ENCODE results near the gene SYNGAP1.
"Not testable (repeated sequence)": the region's sequence is repeated elsewhere in the genome, so short reads cannot be mapped to it uniquely, and the experiment has no call there.

Gene SYNGAP1

GRCh38 chr6:33481192-33481591, 61.3 kb downstream of the SYNGAP1 start:
- no peak overlapping the region for H2BK15ac ChIP-seq (ENCODE audit: low read depth, poor library complexity, severe bottlenecking)
- no peak overlapping the region for H3K4me2 ChIP-seq (ENCODE audit: low read length, poor library complexity, severe bottlenecking)
- no peak overlapping the region for H3K23ac ChIP-seq (ENCODE audit: low read length in 2 of 2)
- WGBS = 86% methylated on average over 1 of the region's 1 CpG
- H2BK12ac ChIP-seq (ENCODE audit: low read length in 2 of 2) = no peak overlapping the region
- no peak overlapping the region for H3K9ac ChIP-seq (ENCODE audit: low read length)
- H3K36me3 ChIP-seq (ENCODE audit: control insufficient read depth in 1 of 2, insufficient read depth in 2 of 2, low read depth in 1 of 2, low read length in 2 of 2) = no peaks in the 10 kb centered on the region
- no peak for DNase-seq
- H2AFZ ChIP-seq (ENCODE audit: low read depth, low read length) = no peak overlapping the region
- peaks cover 11 to 17% of the 10 kb centered on the region in 2 experiments for H3K27me3 ChIP-seq (ENCODE audit: control insufficient read depth in 1 of 2, insufficient read depth in 1 of 2, low read length in 2 of 2)
- H2BK120ac ChIP-seq (ENCODE audit: low read depth, low read length) = no peak overlapping the region
- H3K4me1 ChIP-seq (ENCODE audit: control insufficient read depth, insufficient read depth, low read depth, low read length) = no peaks in the 10 kb centered on the region
- H3K4me3 ChIP-seq (ENCODE audit: insufficient read depth in 1 of 2, low read depth in 1 of 2, low read length in 2 of 2) = no peak overlapping the region
- H3K9me3 ChIP-seq (ENCODE audit: control insufficient read depth, low read length) = peaks cover 8% of the 10 kb centered on the region
- no peak overlapping the region for H2AK5ac ChIP-seq (ENCODE audit: low read length, severe bottlenecking)
- H3K4ac ChIP-seq (ENCODE audit: low read depth in 1 of 2, low read length in 2 of 2) = no peak overlapping the region
- no peak overlapping the region for H3K27ac ChIP-seq (ENCODE audit: low read length, poor library complexity, severe bottlenecking)
- no peak overlapping the region for H3K18ac ChIP-seq (ENCODE audit: low read depth in 1 of 2, low read length in 2 of 2)
- H4K8ac ChIP-seq (ENCODE audit: low read length) = no peak overlapping the region
- H2BK5ac ChIP-seq (ENCODE audit: low read depth, low read length, poor library complexity, severe bottlenecking) = no peak overlapping the region
- H4K91ac ChIP-seq (ENCODE audit: low read length) = no peak overlapping the region
- H3K14ac ChIP-seq (ENCODE audit: low read length in 2 of 2) = no peak overlapping the region
- no peaks in the 10 kb centered on the region for H3K79me1 ChIP-seq (replicated peaks; ENCODE audit: low read length, poor library complexity, severe bottlenecking)

- 99% methylated on average over 4 of the region's 5 CpGs for WGBS
- H3K36me3 ChIP-seq (ENCODE audit: control insufficient read depth in 1 of 2, insufficient read depth in 2 of 2, low read depth in 1 of 2, low read length in 2 of 2); H3K18ac ChIP-seq (ENCODE audit: low read depth in 1 of 2, low read length in 2 of 2); DNase-seq; H3K14ac ChIP-seq (ENCODE audit: low read length in 2 of 2); H3K4me2 ChIP-seq (ENCODE audit: low read length, poor library complexity, severe bottlenecking); H3K4me3 ChIP-seq (ENCODE audit: insufficient read depth in 1 of 2, low read depth in 1 of 2, low read length in 2 of 2); H3K9ac ChIP-seq (ENCODE audit: low read length); H2AFZ ChIP-seq (ENCODE audit: low read depth, low read length); H3K23ac ChIP-seq (ENCODE audit: low read length in 2 of 2); H3K4me1 ChIP-seq (ENCODE audit: control insufficient read depth, insufficient read depth, low read depth, low read length); H2BK120ac ChIP-seq (ENCODE audit: low read depth, low read length); H3K27ac ChIP-seq (ENCODE audit: low read length, poor library complexity, severe bottlenecking); H3K9me3 ChIP-seq (ENCODE audit: control insufficient read depth, low read length); H2BK5ac ChIP-seq (ENCODE audit: low read depth, low read length, poor library complexity, severe bottlenecking); H4K8ac ChIP-seq (ENCODE audit: low read length); H2BK15ac ChIP-seq (ENCODE audit: low read depth, poor library complexity, severe bottlenecking); H4K91ac ChIP-seq (ENCODE audit: low read length); H3K4ac ChIP-seq (ENCODE audit: low read depth in 1 of 2, low read length in 2 of 2); H3K79me1 ChIP-seq (replicated peaks; ENCODE audit: low read length, poor library complexity, severe bottlenecking); H2AK5ac ChIP-seq (ENCODE audit: low read length, severe bottlenecking); H2BK12ac ChIP-seq (ENCODE audit: low read length in 2 of 2): not testable (repeated sequence)
- H3K27me3 ChIP-seq (ENCODE audit: control insufficient read depth in 1 of 2, insufficient read depth in 1 of 2, low read length in 2 of 2) = peaks cover 11 to 21% of the 10 kb centered on the region in 2 experiments
Observed at GRCh38 chr6:33482620-33483019, 62.8 kb downstream of the SYNGAP1 start.

- Histone ChIP-seq H2BK15ac (ENCODE audit: low read depth, poor library complexity, severe bottlenecking) (no peak overlapping the region), H3K4ac (ENCODE audit: low read depth in 1 of 2, low read length in 2 of 2) (no peak overlapping the region), H3K36me3 (ENCODE audit: control insufficient read depth in 1 of 2, insufficient read depth in 2 of 2, low read depth in 1 of 2, low read length in 2 of 2) (no peaks in the 10 kb centered on the region), H3K27ac (ENCODE audit: low read length, poor library complexity, severe bottlenecking) (no peak overlapping the region), H2BK5ac (ENCODE audit: low read depth, low read length, poor library complexity, severe bottlenecking) (no peak overlapping the region), H3K9ac (ENCODE audit: low read length) (no peak overlapping the region), H2AFZ (ENCODE audit: low read depth, low read length) (no peak overlapping the region), H3K4me2 (ENCODE audit: low read length, poor library complexity, severe bottlenecking) (no peak overlapping the region), H4K91ac (ENCODE audit: low read length) (no peak overlapping the region), H3K79me1 (replicated peaks; ENCODE audit: low read length, poor library complexity, severe bottlenecking) (no peaks in the 10 kb centered on the region), H3K18ac (ENCODE audit: low read depth in 1 of 2, low read length in 2 of 2) (no peak overlapping the region), H2AK5ac (ENCODE audit: low read length, severe bottlenecking) (no peak overlapping the region), H2BK120ac (ENCODE audit: low read depth, low read length) (no peak overlapping the region), H2BK12ac (ENCODE audit: low read length in 2 of 2) (no peak overlapping the region), H3K4me3 (ENCODE audit: insufficient read depth in 1 of 2, low read depth in 1 of 2, low read length in 2 of 2) (no peak overlapping the region), H3K4me1 (ENCODE audit: control insufficient read depth, insufficient read depth, low read depth, low read length) (no peaks in the 10 kb centered on the region), H4K8ac (ENCODE audit: low read length) (no peak overlapping the region), H3K9me3 (ENCODE audit: control insufficient read depth, low read length) (peaks cover 8% of the 10 kb centered on the region), H3K14ac (ENCODE audit: low read length in 2 of 2) (no peak overlapping the region), H3K23ac (ENCODE audit: low read length in 2 of 2) (no peak overlapping the region), H3K27me3 (ENCODE audit: control insufficient read depth in 1 of 2, insufficient read depth in 1 of 2, low read length in 2 of 2) (peaks cover 10 to 21% of the 10 kb centered on the region in 2 experiments)
- DNase-seq = no peak
- WGBS = no CpG with 5 or more reads among the region's 3 CpGs
Observed at GRCh38 chr6:33483678-33484077, 63.8 kb downstream of the SYNGAP1 start.

GRCh38 chr6:33484673-33485262, 64.9 kb downstream of the SYNGAP1 start:
- not testable (repeated sequence) for H3K4me3 ChIP-seq (ENCODE audit: insufficient read depth in 1 of 2, low read depth in 1 of 2, low read length in 2 of 2); H2BK15ac ChIP-seq (ENCODE audit: low read depth, poor library complexity, severe bottlenecking); H4K91ac ChIP-seq (ENCODE audit: low read length); H4K8ac ChIP-seq (ENCODE audit: low read length); H2BK120ac ChIP-seq (ENCODE audit: low read depth, low read length); H2AK5ac ChIP-seq (ENCODE audit: low read length, severe bottlenecking); H2BK12ac ChIP-seq (ENCODE audit: low read length in 2 of 2); H3K27ac ChIP-seq (ENCODE audit: low read length, poor library complexity, severe bottlenecking); H3K14ac ChIP-seq (ENCODE audit: low read length in 2 of 2); H3K23ac ChIP-seq (ENCODE audit: low read length in 2 of 2); DNase-seq; H3K4me2 ChIP-seq (ENCODE audit: low read length, poor library complexity, severe bottlenecking); H3K36me3 ChIP-seq (ENCODE audit: control insufficient read depth in 1 of 2, insufficient read depth in 2 of 2, low read depth in 1 of 2, low read length in 2 of 2); H3K18ac ChIP-seq (ENCODE audit: low read depth in 1 of 2, low read length in 2 of 2); H3K9me3 ChIP-seq (ENCODE audit: control insufficient read depth, low read length); H2BK5ac ChIP-seq (ENCODE audit: low read depth, low read length, poor library complexity, severe bottlenecking); H3K4me1 ChIP-seq (ENCODE audit: control insufficient read depth, insufficient read depth, low read depth, low read length); H2AFZ ChIP-seq (ENCODE audit: low read depth, low read length); H3K4ac ChIP-seq (ENCODE audit: low read depth in 1 of 2, low read length in 2 of 2); H3K9ac ChIP-seq (ENCODE audit: low read length); H3K79me1 ChIP-seq (replicated peaks; ENCODE audit: low read length, poor library complexity, severe bottlenecking)
- H3K27me3 ChIP-seq (ENCODE audit: control insufficient read depth in 1 of 2, insufficient read depth in 1 of 2, low read length in 2 of 2) = peaks cover 9 to 20% of the 10 kb centered on the region in 2 experiments
- no CpG with 5 or more reads among the region's 6 CpGs for WGBS

Data from mesenchymal stem cell (in vitro differentiated cells and primary cell).